NCI-H2107 treated with DMSO at 0.1 percent for 48 hours (cell line): ENCODE results near the gene CACNA1A.
"Not testable (repeated sequence)": the region's sequence is repeated elsewhere in the genome, so short reads cannot be mapped to it uniquely, and the experiment has no call there.

ENCODE experiments used
- DNase-seq: peaks from one replicate; lab custom pipeline; 2025; ENCODE audit not compliant: unreplicated experiment; lab: John Stamatoyannopoulos, UW

CACNA1A gene

DNA sequence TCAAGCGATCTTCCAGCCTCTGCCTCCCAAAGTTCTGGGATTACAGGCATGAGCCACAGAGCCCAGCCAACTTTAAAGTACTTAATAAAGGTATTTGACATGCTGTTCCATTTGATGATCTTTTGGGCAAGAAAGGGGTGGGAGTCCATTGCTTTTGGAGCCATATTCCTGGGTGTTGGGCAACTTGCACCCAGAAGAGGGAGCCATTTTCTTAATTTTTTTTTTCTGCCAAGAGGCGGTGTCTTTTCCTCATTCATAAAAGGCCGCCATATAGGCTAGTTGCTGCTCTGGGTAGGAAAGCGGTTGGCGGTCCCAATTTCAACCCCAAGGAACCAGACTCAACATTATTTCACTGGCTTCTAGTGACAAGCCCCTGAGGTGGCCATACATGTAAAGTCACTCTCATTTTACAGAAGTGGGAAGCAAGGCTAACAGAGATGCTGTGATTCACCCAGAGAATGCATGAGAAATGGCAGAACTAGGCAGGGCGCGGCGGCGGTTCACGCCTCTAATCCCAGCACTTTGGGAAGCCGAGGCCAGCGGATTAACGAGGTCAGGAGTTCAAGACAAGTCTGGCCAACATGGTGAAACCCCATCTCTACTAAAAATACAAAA, 139.6 kb downstream of the CACNA1A start:
- DNase-seq, result no peak

DNA sequence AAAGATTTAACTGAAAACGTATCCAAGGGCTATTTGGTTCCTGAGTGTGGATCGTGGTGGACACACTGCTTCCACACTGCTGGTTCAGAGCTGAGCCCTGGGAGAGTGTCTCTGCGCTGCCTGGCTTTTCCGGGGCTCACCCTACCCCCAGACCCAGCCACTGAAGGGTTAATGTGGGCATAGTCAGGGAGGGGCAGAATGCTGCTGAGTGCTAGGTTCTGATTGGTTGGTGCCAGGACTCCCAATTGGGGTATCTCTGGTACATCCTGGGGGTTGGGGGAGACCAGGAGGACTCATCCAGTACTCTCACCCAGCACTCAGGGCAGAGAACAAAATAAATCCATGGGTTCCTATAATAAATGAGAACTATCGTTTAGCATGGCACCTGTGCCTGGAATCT, 142.3 kb downstream of the CACNA1A start:
- no peak for DNase-seq

DNA sequence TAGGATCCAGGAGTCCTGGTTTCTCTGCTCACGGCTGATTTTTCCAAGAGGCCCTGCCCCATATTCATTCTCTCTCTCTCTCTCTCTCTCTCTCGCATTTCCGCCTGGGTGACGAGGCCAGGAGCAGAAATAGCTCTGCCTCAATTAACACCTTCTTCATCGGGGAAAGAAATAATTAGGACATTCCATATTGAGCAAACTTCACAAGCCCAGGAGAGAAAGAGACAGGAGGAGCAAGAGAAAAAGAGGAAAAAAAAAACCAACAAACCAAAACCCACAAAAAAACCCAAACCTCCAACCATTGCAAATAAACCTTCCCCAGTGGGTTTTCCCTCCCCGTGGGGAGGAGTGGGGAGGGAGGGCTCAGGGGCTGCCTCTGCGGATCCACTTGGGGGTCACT, 143.0 kb downstream of the CACNA1A start:
- no peak for DNase-seq

DNA sequence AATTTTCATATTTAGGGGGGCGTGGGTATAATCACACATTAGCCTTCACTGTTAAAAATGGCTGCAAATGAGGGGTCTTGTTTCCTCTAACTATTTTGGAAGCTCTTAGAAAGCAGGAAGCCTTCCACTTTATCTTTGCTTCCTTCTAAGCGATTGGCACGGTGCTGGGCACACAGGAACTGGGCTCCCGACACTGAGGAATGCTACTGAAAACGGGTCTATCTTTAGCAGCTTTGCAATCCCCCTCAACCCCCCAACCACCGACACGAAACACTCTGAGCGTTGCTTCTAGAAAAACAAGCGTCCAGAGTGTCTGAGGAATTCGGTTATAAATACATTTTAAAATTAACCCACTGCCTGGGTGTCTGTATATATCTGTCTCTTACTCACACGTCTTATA, 143.6 kb downstream of the CACNA1A start:
- DNase-seq, result no peak

DNA sequence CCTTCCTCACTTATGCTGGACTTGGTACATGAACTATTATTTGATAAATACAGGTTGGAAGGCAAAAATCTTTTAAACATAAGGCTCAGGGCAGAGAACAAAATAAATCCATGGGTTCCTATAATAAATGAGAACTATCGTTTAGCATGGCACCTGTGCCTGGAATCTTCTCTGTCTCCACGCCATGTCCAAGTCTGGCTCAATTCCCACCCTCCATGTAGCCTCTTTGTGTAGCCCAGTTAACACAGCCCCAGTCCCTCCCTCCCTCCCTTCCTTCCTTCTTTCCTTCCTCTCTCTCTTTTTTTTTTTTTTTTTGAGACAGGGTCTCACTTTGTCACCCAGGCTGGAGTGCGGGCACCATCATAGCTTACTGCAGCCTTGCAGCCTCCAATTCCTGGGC, 144.6 kb downstream of the CACNA1A start:
- not testable (repeated sequence) for DNase-seq

DNA sequence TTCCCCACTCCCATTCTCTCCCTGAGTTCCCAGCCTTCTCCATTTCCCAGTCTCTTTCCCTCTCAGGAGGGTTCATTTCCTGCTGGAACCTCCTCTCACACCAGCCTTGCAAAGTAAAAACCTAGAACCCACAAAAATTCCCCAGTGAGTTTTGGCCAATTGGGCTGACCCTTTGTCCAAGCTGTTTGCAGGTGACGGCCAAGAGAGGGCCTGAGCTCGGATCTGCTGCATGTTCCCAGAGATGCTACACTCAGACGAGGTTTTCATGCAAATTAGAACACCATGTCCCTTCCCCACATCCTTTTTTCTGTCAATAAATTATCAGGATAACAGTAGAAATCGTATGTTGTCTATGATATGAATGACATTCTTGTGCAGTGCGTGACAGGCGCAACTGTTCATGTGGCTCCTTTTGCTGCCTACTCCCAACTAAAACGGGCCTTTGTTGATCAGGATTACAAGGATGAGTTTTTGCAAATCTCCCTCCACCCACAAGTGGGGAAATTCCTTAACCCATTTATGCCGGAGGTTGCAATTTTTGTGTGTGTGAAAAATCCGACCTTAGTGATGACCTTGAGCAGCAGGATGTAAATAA, 149.5 kb downstream of the CACNA1A start:
- DNase-seq, result no peak

DNA sequence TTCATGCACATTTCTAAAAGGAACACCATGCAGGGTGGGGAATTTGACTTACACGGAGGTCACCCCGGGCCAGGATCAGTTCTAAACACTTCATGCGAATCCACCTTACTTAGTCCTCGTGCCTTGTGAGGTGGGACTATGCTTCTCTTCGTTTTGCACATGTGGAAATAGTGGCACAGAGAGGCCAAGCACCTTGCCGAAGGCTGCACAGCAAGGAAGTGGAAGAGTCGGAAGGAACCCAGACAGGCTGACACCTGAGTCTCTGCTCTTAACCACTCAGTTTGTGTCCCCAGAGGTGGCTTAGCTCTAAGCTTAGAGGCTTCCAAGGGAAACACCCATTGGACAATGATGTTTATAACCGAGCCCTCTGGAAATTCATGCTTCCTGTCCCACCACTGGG, 150.1 kb downstream of the CACNA1A start:
- DNase-seq, result no peak

DNA sequence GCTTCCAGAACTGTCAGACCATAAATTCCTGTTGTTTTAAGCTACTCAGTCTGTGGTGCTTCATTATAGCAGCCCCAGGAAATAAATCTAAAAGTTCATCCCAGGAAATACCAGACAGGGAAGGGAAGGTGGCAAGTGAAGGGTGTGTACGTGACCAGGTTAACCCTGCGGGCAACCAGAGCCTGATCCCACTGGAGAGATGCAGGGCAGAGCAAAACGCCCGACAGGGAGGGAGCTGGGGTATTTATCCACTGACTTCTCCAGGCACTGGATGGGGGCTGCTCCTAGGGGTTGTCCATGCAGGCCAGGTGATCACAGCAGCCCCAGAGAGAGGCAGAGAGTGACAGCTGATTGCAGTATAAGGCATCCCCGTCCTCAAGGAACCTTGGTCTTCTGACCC, 150.9 kb downstream of the CACNA1A start:
- no peak for DNase-seq

DNA sequence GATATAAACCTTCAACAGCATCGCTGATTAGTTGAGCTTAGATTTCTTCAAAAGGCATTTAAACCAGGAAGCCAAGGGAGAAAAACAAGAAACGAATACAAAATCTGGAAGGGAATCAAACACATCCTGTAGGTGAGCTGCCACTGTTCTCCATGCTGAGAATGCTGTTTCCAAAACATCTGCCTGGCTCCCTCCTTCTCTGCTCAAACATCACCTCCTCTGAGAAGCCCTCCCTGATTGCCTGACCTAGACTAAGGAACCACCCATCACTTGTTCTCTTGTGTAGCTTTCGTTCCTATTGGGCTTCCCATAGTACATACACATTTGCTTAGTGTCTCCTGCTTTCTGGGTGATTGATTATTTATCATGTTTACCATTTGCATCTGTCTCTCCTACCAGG, 152.7 kb downstream of the CACNA1A start:
- DNase-seq, result no peak

DNA sequence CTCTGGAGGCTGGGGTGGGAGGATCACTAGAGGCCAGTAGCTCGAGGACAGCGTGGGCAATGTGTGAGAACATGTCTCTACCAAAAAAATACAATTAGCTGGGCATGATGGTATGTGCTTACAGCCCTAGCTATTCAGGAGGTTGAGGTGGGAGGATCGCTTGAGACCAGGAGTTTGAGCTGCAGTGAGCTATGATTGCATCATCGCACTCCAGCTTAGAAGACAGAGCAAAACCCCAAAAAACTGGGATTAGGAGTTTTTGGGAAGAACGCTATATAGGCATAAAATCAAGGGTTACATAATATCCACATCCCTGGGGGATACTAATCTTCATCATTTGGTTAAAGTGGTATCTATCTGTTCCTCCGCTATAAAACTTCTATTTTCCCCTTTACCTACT, 155.5 kb downstream of the CACNA1A start:
- no peak for DNase-seq

DNA sequence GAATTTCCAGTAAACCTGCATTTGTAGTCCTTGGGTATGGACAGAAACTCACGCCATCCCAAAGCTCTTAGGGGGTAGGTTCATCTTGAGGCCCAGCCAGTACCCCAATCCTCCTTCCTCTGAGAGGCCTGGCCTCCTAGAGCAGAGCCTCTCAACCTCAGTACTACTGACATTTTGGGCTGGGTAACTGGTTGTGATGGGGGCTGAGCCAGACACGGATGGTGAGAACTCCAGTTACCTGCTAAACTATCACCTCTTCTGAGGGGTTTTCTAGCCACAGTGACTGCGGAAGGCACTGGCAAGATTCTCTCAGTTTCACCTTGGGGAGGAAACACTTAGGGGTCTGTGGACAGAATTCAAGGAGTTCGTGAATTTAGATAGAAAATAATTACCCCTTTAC, 156.2 kb downstream of the CACNA1A start:
- DNase-seq, result no peak

DNA sequence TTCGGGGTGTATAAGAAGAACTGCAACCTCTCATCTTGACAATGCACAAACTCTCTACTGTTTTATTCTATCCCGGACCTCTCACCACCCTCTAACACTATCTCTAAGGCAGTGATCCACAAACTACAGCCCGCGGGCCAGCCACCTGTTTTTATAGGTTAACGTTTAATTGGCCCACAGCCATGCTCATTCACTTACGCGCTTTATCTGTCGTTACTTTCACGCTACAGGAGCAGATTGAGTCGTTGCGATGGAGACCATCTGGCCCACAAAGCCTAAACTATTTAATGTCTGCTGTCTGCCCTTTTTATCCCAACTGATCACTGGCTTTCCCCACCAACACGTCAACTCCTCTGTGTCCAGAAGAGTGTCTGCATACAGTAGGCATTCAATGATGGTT, 158.9 kb downstream of the CACNA1A start:
- DNase-seq, result no peak

DNA sequence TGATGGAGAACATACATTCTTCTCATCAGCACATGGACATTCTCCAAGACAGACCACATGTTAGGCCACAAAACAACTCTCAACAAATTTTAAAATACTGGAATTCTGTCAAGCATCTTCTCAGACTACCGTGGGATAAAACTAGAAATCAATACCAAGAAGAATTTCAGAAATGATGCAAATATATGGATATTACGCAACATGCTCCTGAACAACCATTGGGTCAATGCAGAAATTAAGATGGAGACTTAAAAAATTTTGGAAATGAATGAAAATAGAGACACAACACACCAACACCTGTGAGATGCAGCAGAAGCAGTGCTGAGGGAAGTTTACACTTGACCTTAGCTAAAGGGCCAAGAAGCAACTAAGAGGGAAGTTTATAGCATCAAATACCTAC, 162.8 kb downstream of the CACNA1A start:
- no peak for DNase-seq

DNA sequence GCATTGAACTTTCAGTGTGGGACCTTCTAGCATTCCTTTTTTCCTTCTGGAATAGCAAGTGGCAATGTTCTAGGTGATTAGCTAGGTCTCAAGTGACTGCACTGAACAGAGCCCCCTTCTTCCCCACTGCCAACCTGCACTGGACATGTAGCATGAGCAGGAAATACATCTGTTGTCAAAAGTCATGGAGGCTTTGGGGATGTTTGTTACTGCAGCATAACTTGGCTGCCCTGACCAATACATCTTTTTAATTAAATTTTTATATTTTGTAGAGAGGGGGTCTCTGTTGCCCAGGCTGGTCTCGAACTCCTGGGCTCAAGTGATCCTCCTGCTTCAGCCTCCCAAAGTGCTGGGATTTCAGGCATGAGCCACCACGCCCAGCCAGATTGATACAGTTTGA, 163.6 kb downstream of the CACNA1A start:
- DNase-seq, result no peak

DNA sequence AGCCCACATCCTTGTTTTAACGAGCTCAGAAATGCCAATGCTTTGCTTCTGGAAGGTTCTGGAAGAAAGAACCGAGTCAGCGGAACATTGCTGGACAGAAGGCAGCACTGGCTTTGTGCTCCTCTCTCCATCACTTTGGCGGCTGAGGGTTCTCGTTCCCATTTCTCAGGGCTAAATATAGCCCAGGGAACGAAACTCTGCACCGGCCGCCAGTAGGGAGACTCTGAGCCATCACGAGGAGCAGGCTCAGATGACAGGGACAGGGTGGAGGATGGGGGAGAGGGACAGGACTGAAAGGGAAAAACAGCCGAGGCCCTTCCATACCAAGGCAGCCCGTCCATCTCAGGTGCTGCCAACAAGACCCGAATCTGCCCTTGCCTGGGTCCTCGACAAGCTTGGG, 166.4 kb downstream of the CACNA1A start:
- no peak for DNase-seq

DNA sequence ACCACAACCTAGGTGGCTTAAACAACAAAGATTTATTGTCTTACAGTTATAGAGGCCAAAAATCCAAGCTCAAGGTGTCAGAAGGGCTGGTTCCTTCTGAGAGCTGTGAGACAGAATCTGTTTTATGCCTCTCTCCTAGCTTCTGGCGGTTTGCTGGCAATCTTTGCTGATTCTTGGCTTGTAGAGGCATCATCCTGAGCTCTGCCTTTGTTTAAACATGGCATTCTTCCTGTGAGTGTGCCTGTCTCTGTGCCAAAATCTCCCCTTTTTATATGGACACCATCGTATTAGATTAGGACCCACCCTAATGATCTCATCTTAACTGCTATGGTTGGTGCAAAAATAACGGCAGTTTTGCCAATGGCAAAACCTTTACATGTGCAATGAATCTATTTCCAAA, 169.1 kb downstream of the CACNA1A start:
- DNase-seq, result no peak

DNA sequence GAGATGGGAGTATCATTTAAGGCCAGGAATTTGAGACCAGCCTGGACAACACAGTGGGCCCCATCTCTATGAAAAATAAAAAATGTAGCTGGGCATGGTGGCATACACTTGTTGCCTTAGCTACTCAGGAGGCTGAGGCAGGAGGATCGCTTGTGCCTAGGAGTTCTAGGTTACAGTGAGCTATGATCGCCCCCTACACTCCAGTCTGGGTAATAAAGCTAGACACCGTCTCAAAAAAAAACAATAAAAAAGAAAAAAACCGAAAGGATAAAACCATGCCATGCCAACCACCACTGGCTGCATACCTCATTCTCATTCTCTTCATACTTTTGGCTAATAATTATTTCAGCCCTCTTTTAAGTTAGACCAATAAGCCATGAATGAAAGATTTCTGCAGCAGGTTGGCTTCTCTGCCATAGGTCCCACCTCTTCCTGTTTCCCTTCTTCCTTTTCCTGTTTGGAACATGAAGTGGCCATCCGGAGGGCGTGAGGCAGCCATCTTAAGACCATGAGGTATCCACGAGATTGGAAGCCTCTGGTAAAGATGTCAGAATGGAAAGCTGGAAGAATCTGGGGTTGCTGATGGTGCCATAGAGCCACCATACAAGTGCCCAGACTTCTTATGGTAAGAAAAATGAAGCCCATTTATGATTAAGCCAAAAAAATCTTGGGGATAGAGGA, 171.3 kb downstream of the CACNA1A start:
- DNase-seq, result no peak

DNA sequence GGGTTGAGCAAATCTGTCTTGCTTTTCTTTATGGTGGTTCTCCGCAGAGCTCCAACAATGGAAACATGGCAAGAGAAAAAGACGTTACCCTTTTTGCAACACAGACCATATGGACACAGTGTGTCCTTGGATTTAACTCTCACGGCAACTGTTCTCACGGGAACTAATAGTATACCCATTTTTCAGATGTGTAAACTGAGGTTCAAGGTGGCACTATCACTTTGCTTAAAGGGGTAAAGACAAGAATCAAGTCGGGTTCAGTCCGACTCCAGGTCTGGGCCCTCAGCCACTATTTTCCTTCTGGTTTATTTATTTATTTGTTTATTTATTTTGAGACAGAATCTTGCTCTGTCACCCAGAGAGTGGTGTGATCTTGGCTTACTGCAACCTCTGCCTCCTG, 176.0 kb downstream of the CACNA1A start:
- no peak for DNase-seq

DNA sequence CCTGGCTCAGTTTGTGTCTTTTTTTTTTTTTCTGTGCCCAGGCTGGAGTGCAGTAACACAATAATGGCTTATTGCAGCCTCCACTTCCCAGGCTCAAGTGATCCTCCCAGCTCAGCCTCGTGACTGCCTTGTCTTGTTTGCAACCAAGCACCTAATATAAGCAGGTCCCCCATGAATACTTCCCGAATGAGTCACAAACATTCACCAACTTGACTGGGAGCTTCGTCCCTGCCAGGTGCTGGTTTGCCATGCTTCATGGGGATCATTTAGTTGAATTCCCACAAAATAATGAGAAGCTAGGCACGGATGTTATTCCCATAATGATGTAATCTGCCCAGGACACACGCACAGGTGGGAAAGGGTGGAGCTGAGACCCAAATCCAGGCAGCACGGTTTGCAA, 176.5 kb downstream of the CACNA1A start:
- DNase-seq, result no peak

DNA sequence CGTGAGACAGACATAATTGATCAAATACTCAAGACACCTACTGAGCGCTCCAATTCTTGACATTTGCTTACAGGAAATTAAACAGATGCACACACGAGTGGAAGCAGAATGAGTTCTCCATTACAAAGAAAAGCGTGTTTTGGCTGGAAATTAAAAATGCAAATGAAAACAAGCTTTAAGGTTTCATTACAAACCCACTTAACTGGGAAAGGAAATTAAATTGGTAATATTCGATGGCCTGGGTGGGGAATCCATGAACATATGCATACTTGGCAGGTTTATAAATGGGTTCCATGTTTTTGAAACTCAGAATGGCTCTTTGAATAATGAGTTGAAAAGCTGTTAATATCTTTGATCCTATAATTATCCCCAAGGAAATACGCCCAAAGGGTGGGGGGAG, 178.0 kb downstream of the CACNA1A start:
- no peak for DNase-seq

DNA sequence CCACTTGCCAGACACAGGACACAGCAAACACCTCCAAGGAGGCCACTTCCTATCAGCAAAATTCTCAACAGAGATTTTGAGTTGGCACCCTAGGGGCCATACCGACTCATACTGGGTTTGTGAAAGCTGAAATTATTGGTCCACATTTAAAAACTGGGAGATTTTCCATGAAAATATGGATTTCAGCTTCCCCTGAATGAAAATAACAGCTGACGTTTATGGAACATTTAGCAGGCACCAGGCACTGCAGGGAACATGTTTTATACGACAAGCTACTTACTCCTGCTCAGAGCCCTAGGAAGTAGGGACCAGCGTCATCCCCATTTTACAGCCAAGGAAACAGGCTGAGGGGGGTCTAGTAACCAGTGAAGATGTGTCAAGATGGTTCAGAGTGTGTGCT, 186.8 kb downstream of the CACNA1A start:
- no peak for DNase-seq

DNA sequence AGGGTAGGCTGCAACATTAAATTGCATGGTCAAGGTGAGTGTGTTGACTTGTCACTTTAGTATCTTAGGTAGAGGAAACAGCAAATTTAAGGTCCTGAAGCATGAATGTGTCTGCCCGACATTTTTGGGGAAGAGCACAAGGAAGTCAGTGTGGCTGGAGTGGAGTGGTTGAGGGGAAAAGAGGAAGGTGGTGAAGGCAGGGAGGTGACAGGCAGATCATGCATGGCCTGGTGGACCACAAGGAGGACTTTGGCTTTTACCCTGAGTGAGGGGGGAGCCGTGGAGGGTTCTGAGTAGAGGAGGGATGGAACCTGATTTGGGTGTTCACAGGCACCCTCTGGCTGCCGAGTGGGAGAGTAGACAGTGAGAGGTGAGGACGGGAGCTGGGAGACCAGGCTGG, 188.1 kb downstream of the CACNA1A start:
- no peak for DNase-seq

DNA sequence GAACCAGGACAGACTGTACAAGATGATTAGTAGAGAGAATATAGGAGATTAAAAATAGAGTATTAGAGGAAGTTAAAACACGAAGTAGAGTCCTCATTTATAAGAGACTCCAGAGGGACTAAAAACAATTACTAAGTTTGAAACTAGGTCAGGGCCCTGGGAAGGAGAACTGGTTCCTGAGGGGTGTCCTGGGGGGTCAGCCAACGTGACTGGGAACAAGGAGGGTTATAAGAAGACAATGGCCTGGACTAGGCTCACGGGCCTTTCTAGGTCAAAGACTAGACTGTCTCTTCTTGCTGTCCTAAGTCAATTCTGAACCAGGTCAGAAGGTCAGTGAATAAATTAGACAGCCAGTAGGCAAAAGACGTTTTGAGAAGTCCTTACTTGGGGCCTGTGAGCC, 190.8 kb downstream of the CACNA1A start:
- no peak for DNase-seq
